Kidney (tissue), 14 donors: ENCODE data around the gene NALCN. TPM values are rescaled to one million over a fixed set of nuclear protein-coding genes. Genes with fewer than 3 reads are reported as not detected.
A peak's percentile ranks its signal among the peaks of the same experiment; 100 is the strongest.

Source experiments
- DNase-seq, 5 donors: peaks; one replicate each; pipeline ENCODE4 v3.0.0-alpha.2; 2013 to 2020
- FAIRE-seq: peaks from 2 replicates; lab custom pipeline; 2012; peaks lifted over from hg19 to GRCh38; lab: Jason Lieb, UNC
- H3K27ac ChIP-seq, 2 donors: one replicate each; pipeline ENCODE4 v1.7.0; 2013; ENCODE audit warnings: low read depth in 2 of 2, low read length in 2 of 2, inconsistent platforms in 1 of 2
- H3K27me3 ChIP-seq: one replicate; pipeline ENCODE4 v1.7.1; 2013; ENCODE audit warnings: low read length, inconsistent platforms; ENCODE audit not compliant: control insufficient read depth, insufficient read depth
- H3K36me3 ChIP-seq, 3 donors: one replicate each; pipeline versions ENCODE4 v1.7.0 to v1.7.1; 2013; ENCODE audit warnings: low read length in 3 of 3, control low read depth in 1 of 3, inconsistent platforms in 1 of 3; ENCODE audit not compliant: insufficient read depth in 3 of 3, control insufficient read depth in 2 of 3
- H3K4me1 ChIP-seq, 3 donors: one replicate each; pipeline versions ENCODE4 v1.7.0 to v1.7.1; 2013; ENCODE audit warnings: low read length in 3 of 3, inconsistent platforms in 1 of 3, low read depth in 1 of 3; ENCODE audit not compliant: control insufficient read depth in 2 of 3, insufficient read depth in 2 of 3
- H3K4me3 ChIP-seq, 3 donors: one replicate each; pipeline versions ENCODE4 v1.7.0 to v1.8.1; 2013; ENCODE audit warnings: low read length in 3 of 3, control low read depth in 1 of 3, inconsistent platforms in 1 of 3
- H3K9ac ChIP-seq, 3 donors: one replicate each; pipeline versions ENCODE4 v1.7.0 to v1.7.1; 2013; ENCODE audit warnings: low read length in 3 of 3, control low read depth in 1 of 3, inconsistent platforms in 1 of 3
- H3K9me3 ChIP-seq, 3 donors: one replicate each; pipeline versions ENCODE4 v1.7.0 to v1.7.1; 2013; ENCODE audit warnings: low read length in 3 of 3, control low read depth in 1 of 3, inconsistent platforms in 1 of 3; ENCODE audit not compliant: control insufficient read depth in 2 of 3, insufficient read depth in 1 of 3
- intact Hi-C: fragments of 100-400 bp; cut with DNase I; formaldehyde crosslinking; loops from one replicate; pipeline ENCODE4 v1.11.1; 2022
- polyA plus RNA-seq: library from polyadenylated mRNA; stranded (reverse); fragments of 350-450 nt; fragmentation: Illumina TruSeq; extraction: RNeasy Lipid Tissue Mini Kit (QIAGEN cat#74804); gene quantifications from one replicate; pipeline ENCODE4 v1.2.3, GENCODE V29; 2014; ENCODE audit warnings: low read depth, low replicate concordance; ENCODE audit not compliant: insufficient read depth
- total RNA-seq: library from RNA; stranded (reverse); fragmentation: NEBNext Ultra II Directional; extraction: Animal tissue kit (Norgen Biotek cat#: 25700); gene quantifications from one replicate; pipeline ENCODE4 v1.2.1, GENCODE V29; 2021
- TF ChIP-seq, protein P1 (sequence below): IDR thresholded peaks from 3 replicates; pipeline ENCODE4 v1.5.1; 2012; ENCODE audit warnings: mild to moderate bottlenecking, moderate library complexity, borderline replicate concordance; ENCODE audit not compliant: insufficient read depth; ENCODE audit errors: extremely low read depth
- donor health status: control.
- donor health status: control.
- donor health status: control.
- donor health status: control.
- donor health status: control.
- donor health status: DM: yes; HTN: yes; CAD: no.
- donor health status: Normal renal cell carcinoma (clear cell type).

NALCN gene
- total and polyA plus RNA-seq, 2 donors from 2014 or later = 0.43 to 2.4 TPM

DNA sequence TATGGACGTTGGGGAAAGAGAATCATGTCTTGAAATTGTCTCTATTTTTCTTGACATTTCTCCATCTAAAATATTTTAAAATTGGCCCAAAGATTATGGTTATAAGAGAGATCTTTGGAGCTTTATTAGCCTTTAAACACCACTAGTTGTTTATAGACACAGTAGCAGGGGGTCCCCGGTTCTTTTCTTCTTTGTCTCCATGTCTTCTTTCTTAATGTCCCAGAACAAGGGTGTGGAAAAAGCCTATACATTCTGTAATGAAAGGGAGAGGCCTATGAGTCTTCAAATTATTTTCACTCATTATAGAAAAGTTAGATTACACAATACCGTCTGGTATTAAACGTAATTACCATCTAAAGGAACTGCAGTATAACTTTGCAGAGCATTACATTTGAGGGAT is 300.0 kb downstream of the NALCN start:
- TF ChIP-seq, protein P1, sequence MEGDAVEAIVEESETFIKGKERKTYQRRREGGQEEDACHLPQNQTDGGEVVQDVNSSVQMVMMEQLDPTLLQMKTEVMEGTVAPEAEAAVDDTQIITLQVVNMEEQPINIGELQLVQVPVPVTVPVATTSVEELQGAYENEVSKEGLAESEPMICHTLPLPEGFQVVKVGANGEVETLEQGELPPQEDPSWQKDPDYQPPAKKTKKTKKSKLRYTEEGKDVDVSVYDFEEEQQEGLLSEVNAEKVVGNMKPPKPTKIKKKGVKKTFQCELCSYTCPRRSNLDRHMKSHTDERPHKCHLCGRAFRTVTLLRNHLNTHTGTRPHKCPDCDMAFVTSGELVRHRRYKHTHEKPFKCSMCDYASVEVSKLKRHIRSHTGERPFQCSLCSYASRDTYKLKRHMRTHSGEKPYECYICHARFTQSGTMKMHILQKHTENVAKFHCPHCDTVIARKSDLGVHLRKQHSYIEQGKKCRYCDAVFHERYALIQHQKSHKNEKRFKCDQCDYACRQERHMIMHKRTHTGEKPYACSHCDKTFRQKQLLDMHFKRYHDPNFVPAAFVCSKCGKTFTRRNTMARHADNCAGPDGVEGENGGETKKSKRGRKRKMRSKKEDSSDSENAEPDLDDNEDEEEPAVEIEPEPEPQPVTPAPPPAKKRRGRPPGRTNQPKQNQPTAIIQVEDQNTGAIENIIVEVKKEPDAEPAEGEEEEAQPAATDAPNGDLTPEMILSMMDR = no peak
- Histone ChIP-seq H3K9me3 (no peaks in the 10 kb centered on the region), H3K36me3 (no peaks in the 10 kb centered on the region), H3K27ac (no peak overlapping the region), H3K27me3 (no peaks in the 10 kb centered on the region), H3K9ac (no peak overlapping the region), H3K4me1 (no peaks in the 10 kb centered on the region), H3K4me3 (no peak overlapping the region)
- no peak for FAIRE-seq
- intact Hi-C loops = no loop called here
- no peak for DNase-seq

DNA sequence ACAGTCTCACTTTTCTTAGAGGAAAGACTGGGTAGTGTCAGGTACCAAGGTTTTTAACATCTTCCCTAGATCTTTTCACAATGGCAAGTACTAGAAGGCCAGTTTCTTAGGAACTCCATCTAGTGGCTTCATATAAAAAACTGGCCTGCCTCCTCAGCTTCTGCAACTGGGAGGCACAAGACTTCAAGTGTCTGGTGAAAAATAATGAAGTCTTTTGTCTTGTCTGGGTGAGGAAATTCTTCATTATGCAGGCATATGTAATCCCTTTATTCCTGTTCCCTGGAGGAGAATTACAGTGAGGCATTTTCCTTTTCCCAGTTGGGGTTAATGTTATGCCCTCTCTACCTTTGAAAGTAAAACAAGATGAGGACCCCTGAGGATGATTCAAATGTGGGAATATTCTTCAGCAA is 300.5 kb downstream of the NALCN start:
- Histone ChIP-seq H3K4me3 (no peak overlapping the region), H3K27me3 (no peaks in the 10 kb centered on the region), H3K36me3 (no peaks in the 10 kb centered on the region), H3K4me1 (no peaks in the 10 kb centered on the region), H3K9ac (no peak overlapping the region), H3K9me3 (no peaks in the 10 kb centered on the region), H3K27ac (no peak overlapping the region)
- DNase-seq (peak in 1 of 5 donors; percentile 15), FAIRE-seq (no peak)
- TF ChIP-seq, protein P1 = no peak
- intact Hi-C loops = no loop called here

DNA sequence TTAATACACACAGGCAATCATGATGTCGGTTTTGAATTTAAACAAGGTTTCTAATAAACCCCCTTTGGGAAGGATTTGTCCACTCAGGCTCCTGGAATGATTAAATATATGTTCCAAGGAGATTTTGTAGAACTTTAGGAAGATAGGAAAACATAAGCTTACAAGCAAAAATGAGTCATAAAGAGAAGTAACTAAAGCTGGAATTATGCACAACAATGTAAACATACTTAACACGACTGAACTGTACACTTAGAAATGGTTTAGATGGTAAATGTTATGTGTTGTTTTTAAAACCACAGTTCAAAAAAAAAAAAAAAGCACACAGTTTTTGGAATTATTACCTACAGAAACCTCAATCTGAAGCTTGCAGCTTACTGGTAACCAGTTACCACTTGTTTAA is 304.4 kb downstream of the NALCN start:
- DNase-seq = no peak
- no peak overlapping the region for H3K4me3 ChIP-seq

More for the DNA sequence above, 304.4 kb downstream of the NALCN start:
- TF ChIP-seq, protein P1 = no peak
- no peaks in the 10 kb centered on the region for H3K4me1 ChIP-seq
- H3K27me3 ChIP-seq = no peaks in the 10 kb centered on the region
- FAIRE-seq = no peak
- no peaks in the 10 kb centered on the region for H3K9me3 ChIP-seq
- H3K36me3 ChIP-seq = no peaks in the 10 kb centered on the region
- H3K9ac ChIP-seq = no peak overlapping the region
- intact Hi-C loops = no loop called here
- H3K27ac ChIP-seq = no peak overlapping the region
